IMR-90 (cell line): ENCODE measurements around the gene NUP43. TPM values are rescaled to one million over a fixed set of nuclear protein-coding genes. Genes with fewer than 3 reads are reported as not detected.

ENCODE experiments used
- ATAC-seq: fragments of 200-7000 bp; cut with Tn5 transposase; 2 replicates; pipeline ENCODE4 v1.9.1; 2020; ENCODE audit warnings: low read depth, mild to moderate bottlenecking, moderate library complexity
- BruUV-seq: library from RNA; stranded (reverse); fragments of 400-500 nt; replicated peaks from 2 replicates; lab custom pipeline; 2021; lab: Mats Ljungman, UMichigan
- CTCF ChIA-PET: fragments of 300-600 bp; formaldehyde crosslinking; extraction: SDS; loops from one replicate; lab custom pipeline; 2021; ENCODE audit warnings: antibody characterized with exemption; lab: Yijun Ruan, JAX
- POLR2A ChIA-PET: fragments of 300-600 bp; sonication (Branson Sonifier 250); formaldehyde crosslinking; loops from one replicate; lab custom pipeline; 2022; ENCODE audit warnings: antibody characterized with exemption; ENCODE audit not compliant: unreplicated experiment; lab: Charles Lee
- DNase-seq: peaks from one replicate; pipeline ENCODE4 v3.0.0; 2013
- H2AFZ ChIP-seq: replicated peaks from 2 replicates; pipeline ENCODE3; 2013; ENCODE audit warnings: low read length, mild to moderate bottlenecking; ENCODE audit not compliant: poor library complexity
- H2AK5ac ChIP-seq: 2 replicates; pipeline ENCODE4 v1.6.1; 2013; ENCODE audit warnings: low read depth, low read length, inconsistent platforms
- H2AK9ac ChIP-seq: replicated peaks from 2 replicates; pipeline ENCODE3; 2013; ENCODE audit warnings: mild to moderate bottlenecking, low read depth, low read length, moderate library complexity; ENCODE audit not compliant: poor library complexity
- H2BK120ac ChIP-seq: 2 replicates; pipeline ENCODE4 v1.6.1; 2013; ENCODE audit warnings: low read depth, low read length, inconsistent platforms
- H2BK15ac ChIP-seq: 3 replicates; pipeline ENCODE4 v1.6.1; 2013; ENCODE audit warnings: low read depth, low read length, inconsistent platforms
- H2BK20ac ChIP-seq: 2 replicates; pipeline ENCODE4 v1.6.1; 2013; ENCODE audit warnings: low read depth, mild to moderate bottlenecking, inconsistent platforms, low read length, moderate library complexity
- H2BK5ac ChIP-seq: 2 replicates; pipeline ENCODE4 v1.6.1; 2013; ENCODE audit warnings: mild to moderate bottlenecking, low read depth, low read length, inconsistent platforms; ENCODE audit not compliant: poor library complexity, severe bottlenecking
- H3K14ac ChIP-seq: replicated peaks from 2 replicates; pipeline ENCODE4 v1.6.1; 2013; ENCODE audit warnings: low read depth, low read length, inconsistent platforms
- H3K18ac ChIP-seq: 2 replicates; pipeline ENCODE4 v1.6.1; 2013; ENCODE audit warnings: low read depth, low read length, control low read depth
- H3K23ac ChIP-seq: 2 replicates; pipeline ENCODE4 v1.6.1; 2013; ENCODE audit warnings: low read depth, low read length, inconsistent platforms
- H3K27ac ChIP-seq: 2 replicates; pipeline ENCODE4 v1.5.1; 2013; ENCODE audit warnings: mild to moderate bottlenecking, control low read depth, low read length; ENCODE audit not compliant: insufficient read depth
- H3K27me3 ChIP-seq: 2 replicates; pipeline ENCODE4 v1.6.1; 2013; ENCODE audit warnings: low read length; ENCODE audit not compliant: control insufficient read depth, insufficient read depth
- H3K36me3 ChIP-seq: 2 replicates; pipeline ENCODE4 v1.6.1; 2013; ENCODE audit warnings: low read length, mixed read lengths; ENCODE audit not compliant: control insufficient read depth, insufficient read depth
- H3K4ac ChIP-seq: 2 replicates; pipeline ENCODE4 v1.6.1; 2013; ENCODE audit warnings: low read depth, low read length, inconsistent platforms
- H3K4me1 ChIP-seq: 2 replicates; pipeline ENCODE4 v1.6.1; 2013; ENCODE audit warnings: low read length, mixed read lengths; ENCODE audit not compliant: control insufficient read depth, insufficient read depth
- H3K4me2 ChIP-seq: 2 replicates; pipeline ENCODE4 v1.6.1; 2013; ENCODE audit warnings: low read depth, mild to moderate bottlenecking, control low read depth, low read length, moderate library complexity
- H3K4me3 ChIP-seq: 2 replicates; pipeline ENCODE4 v1.5.1; 2013; ENCODE audit warnings: low read depth, mild to moderate bottlenecking, control low read depth, low read length, moderate library complexity; ENCODE audit not compliant: insufficient read depth
- H3K56ac ChIP-seq: 2 replicates; pipeline ENCODE4 v1.6.1; 2013; ENCODE audit warnings: low read length, inconsistent platforms; ENCODE audit not compliant: insufficient read depth; ENCODE audit errors: extremely low read depth
- H3K79me1 ChIP-seq, 2 experiments: 2 replicates each; pipeline ENCODE4 v1.6.1; 2013; ENCODE audit warnings: low read length in 2 of 2, inconsistent platforms in 1 of 2, low read depth in 1 of 2
- H3K9ac ChIP-seq: 2 replicates; pipeline ENCODE4 v1.6.1; 2013; ENCODE audit warnings: low read depth, low read length, control low read depth
- H3K9me1 ChIP-seq: 2 replicates; pipeline ENCODE4 v1.6.1; 2013; ENCODE audit warnings: low read length, inconsistent platforms; ENCODE audit not compliant: insufficient read depth
- H3K9me3 ChIP-seq: 2 replicates; pipeline ENCODE4 v1.6.1; 2013; ENCODE audit warnings: low read length; ENCODE audit not compliant: control insufficient read depth, insufficient read depth
- H4K20me1 ChIP-seq: 2 replicates; pipeline ENCODE4 v1.6.1; 2013; ENCODE audit warnings: low read length, inconsistent platforms; ENCODE audit not compliant: insufficient read depth
- H4K5ac ChIP-seq: 2 replicates; pipeline ENCODE4 v1.6.1; 2013; ENCODE audit warnings: mild to moderate bottlenecking, low read depth, low read length, control low read depth
- H4K8ac ChIP-seq, 2 experiments: 2 replicates each; pipeline ENCODE4 v1.6.1; 2013; ENCODE audit warnings: low read depth in 2 of 2, low read length in 2 of 2, control low read depth in 1 of 2, inconsistent platforms in 1 of 2
- H4K91ac ChIP-seq: 2 replicates; pipeline ENCODE4 v1.6.1; 2013; ENCODE audit warnings: low read depth, low read length, inconsistent platforms; ENCODE audit not compliant: insufficient read depth
- CEBPB ChIP-seq: IDR thresholded peaks from 2 replicates; pipeline ENCODE4 v1.6.1; 2012; ENCODE audit warnings: low read depth, low read length, improper control_type of control experiment
- CHD1 ChIP-seq: IDR thresholded peaks from 2 replicates; pipeline ENCODE4 v1.6.1; 2012; ENCODE audit warnings: low read depth, low read length, improper control_type of control experiment
- ELK1 ChIP-seq: fragments of 150-350 bp; IDR thresholded peaks from 2 replicates; pipeline ENCODE4 v1.6.1; 2016; ENCODE audit warnings: low read depth, mild to moderate bottlenecking, low read length, moderate library complexity, borderline replicate concordance
- MXI1 ChIP-seq: IDR thresholded peaks from 2 replicates; pipeline ENCODE4 v1.6.1; 2012; ENCODE audit warnings: low read depth, mild to moderate bottlenecking, low read length, moderate library complexity, borderline replicate concordance
- NFE2L2 ChIP-seq: fragments of 150-350 bp; IDR thresholded peaks from 2 replicates; pipeline ENCODE4 v1.6.1; 2016; ENCODE audit warnings: low read depth, mild to moderate bottlenecking, low read length
- RCOR1 ChIP-seq: IDR thresholded peaks from 2 replicates; pipeline ENCODE4 v1.6.1; 2012; ENCODE audit warnings: mild to moderate bottlenecking, low read length, improper control_type of control experiment; ENCODE audit not compliant: insufficient replicate concordance
- USF2 ChIP-seq: fragments of 150-350 bp; IDR thresholded peaks from 2 replicates; pipeline ENCODE4 v1.6.1; 2017; ENCODE audit warnings: mild to moderate bottlenecking, antibody characterized with exemption, low read length, low read depth
- WGBS, 2 experiments: methylation state at CpG; one replicate each; pipeline versions ENCODE4 v1.1.5 to v1.1.7; 2013; ENCODE audit warnings: missing lambda C conversion rate in 2 of 2; ENCODE audit not compliant: insufficient read length in 1 of 2; ENCODE audit errors: extremely low coverage in 2 of 2; 5-methylcytosine and 5-hydroxymethylcytosine counted together
- dilution Hi-C: fragments of 300-500 bp; cut with HindIII; formaldehyde crosslinking; loops from one replicate; pipeline ENCODE4 v1.14.3; 2018; ENCODE audit warnings: low sequenced_read_pairs; ENCODE audit not compliant: unreplicated experiment
- in situ Hi-C: fragments of 300-500 bp; cut with MboI; formaldehyde crosslinking; loops from 3 replicates; pipeline ENCODE4 v1.14.3; 2019; ENCODE audit warnings: low sequenced_read_pairs, inconsistent platforms, mixed read lengths
- intact Hi-C: fragments of 100-400 bp; cut with micrococcal nuclease; formaldehyde crosslinking; loops from 2 replicates; pipeline ENCODE4 v1.10.0; 2022
- polyA plus RNA-seq, 3 experiments: library from polyadenylated mRNA; depleted of rRNA; stranded (reverse); fragments of >200 nt; gene quantifications; 2 replicates each; pipeline ENCODE4 v1.2.3, GENCODE V29; 2012; ENCODE audit warnings: low replicate concordance in 1 of 3
- total RNA-seq: library from RNA; depleted of rRNA; stranded (reverse); fragments of >200 nt; gene quantifications from 2 replicates; pipeline ENCODE4 v1.2.3, GENCODE V29; 2012

NUP43 gene
- total and polyA plus RNA-seq, 2 of the 4 experiments (the other 2 are of a cell fraction): 14.2 to 40.5 TPM

- in situ Hi-C loops (loop anchor here (10.0 kb wide), 1 partner anchor 197 kb away; the partner anchor contains the start of gene RAET1G), intact Hi-C loops (loop anchor here (10.0 kb wide), 1 partner anchor 287 kb away; no protein-coding TSS in a partner anchor), dilution Hi-C loops (no loop called here)
- H3K23ac ChIP-seq: no peak overlapping the region
- ChIA-PET POLR2A (no interaction called here), CTCF (no interaction called here)
- no peak overlapping the region for H2BK5ac ChIP-seq
- no peak overlapping the region for H2BK20ac ChIP-seq
- H3K56ac ChIP-seq: no peak overlapping the region
- H2BK15ac ChIP-seq: no peak overlapping the region
- H3K36me3 ChIP-seq: peaks cover 22% of the 10 kb centered on the region
- H2AK9ac ChIP-seq: no peak overlapping the region
- BruUV-seq: no TSS peak
- no peak overlapping the region for H2BK120ac ChIP-seq
- no peak for DNase-seq
- no peak for ATAC-seq
- no peak overlapping the region for H3K14ac ChIP-seq
- WGBS, 2 experiments: 90% methylated on average over 2 of the region's 4 CpGs; no CpG with 5 or more reads in 1 of the 2 experiments
- no peak overlapping the region for H2AK5ac ChIP-seq
- H3K9me1 ChIP-seq: no peaks in the 10 kb centered on the region
- H4K8ac ChIP-seq: no peak overlapping the region
- H3K18ac ChIP-seq: no peak overlapping the region
- H2AFZ ChIP-seq: no peak overlapping the region
- TF ChIP-seq USF2 (no peak), CHD1 (no peak), NFE2L2 (no peak), CEBPB (no peak), RCOR1 (no peak), MXI1 (no peak), ELK1 (no peak)
- H4K20me1 ChIP-seq: no peaks in the 10 kb centered on the region
- H4K91ac ChIP-seq: no peak overlapping the region
- H3K9ac ChIP-seq: no peak overlapping the region
- no peak overlapping the region for H3K4ac ChIP-seq
- no peak overlapping the region for H3K27ac ChIP-seq
- H3K79me1 ChIP-seq: no peaks in the 10 kb centered on the region
- H3K4me3 ChIP-seq: no peak overlapping the region
- no peak overlapping the region for H3K4me2 ChIP-seq
- no peaks in the 10 kb centered on the region for H3K9me3 ChIP-seq
- H3K4me1 ChIP-seq: no peaks in the 10 kb centered on the region
- H3K27me3 ChIP-seq: no peaks in the 10 kb centered on the region
- H4K5ac ChIP-seq: no peak overlapping the region
These were observed 18.4 kb downstream of the NUP43 start for GRCh38 chr6:149727793-149728498.
